Measurements from ENCODE around the gene OR2T8.

The OR2T8 gene

GRCh38 chr1:247962911-247963588 lies 43.0 kb downstream of the OR2T8 start:
- DNase-seq, result no peak

DNA sequence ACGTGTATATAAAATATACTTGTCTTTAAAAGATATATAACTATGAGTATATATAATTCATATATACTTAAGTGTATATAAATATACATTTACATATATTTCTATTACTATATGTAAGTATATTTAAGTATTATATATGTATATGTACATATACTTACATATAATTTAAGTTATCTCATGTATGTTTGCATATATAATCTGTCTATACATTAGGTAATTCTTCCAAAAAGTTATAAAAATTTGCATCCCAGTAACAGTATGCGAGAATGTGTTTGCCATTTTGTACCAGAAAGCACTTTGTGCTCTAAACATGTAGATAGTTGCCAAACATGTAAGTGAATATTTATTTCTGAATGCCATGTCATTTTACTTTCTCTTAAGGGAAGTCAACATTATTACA lies 44.9 kb downstream of the OR2T8 start, which contains the start of gene OR2AK2:
Gene OR2AK2, plus strand, starts transcription at position 301 of the 400 bp plus-strand sequence. CDS start 144 bp downstream, outside the sequence.
- DNase-seq, result no peak

DNA sequence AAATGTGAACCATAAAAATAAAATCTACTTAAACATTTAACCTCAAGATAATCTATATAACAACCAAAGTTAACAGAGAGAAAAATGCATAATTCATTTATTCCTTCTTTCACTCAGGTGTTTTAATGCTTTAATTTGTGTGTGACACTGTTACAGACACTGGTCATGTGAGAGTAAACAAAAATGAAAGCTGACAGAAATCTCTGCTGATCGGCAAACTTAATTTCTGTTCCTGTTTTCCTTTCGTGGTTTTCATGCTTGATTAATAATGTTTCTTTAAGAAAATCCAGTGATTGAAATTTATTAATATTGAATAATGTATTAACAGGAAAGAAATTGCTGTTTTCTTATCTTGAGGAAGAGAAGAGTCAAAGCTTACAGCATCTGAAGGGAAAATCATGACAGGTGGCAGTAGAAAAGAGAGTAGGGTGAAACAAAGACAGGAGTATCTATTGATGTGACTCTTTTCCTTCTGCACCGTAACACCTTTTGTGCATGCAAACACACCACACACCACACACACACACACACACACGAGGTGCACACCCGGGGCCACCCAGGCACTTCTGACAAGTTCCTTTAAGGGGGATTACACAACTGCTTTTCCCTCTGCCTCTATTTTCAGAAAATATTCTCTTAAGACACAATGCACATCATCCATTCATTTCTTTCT lies 46.6 kb downstream of the OR2T8 start:
- DNase-seq, result no peak
